GM12878 (cell line): ENCODE data around the gene LEPR.

Source experiments
- NRF1 ChIP-seq: conservative IDR thresholded peaks from 2 replicates; pipeline ENCODE4 v1.6.1; 2011; ENCODE audit warnings: mild to moderate bottlenecking, low read depth, low read length, improper control_type of control experiment
- POLR2A ChIP-seq: IDR thresholded peaks from 2 replicates; pipeline ENCODE4 v1.6.1; 2011; ENCODE audit warnings: low read depth, mild to moderate bottlenecking, low read length
- POLR2AphosphoS5 ChIP-seq: IDR thresholded peaks from 2 replicates; pipeline ENCODE4 v1.6.1; 2011; ENCODE audit warnings: mild to moderate bottlenecking, low read length, inconsistent platforms
- SIX5 ChIP-seq: IDR thresholded peaks from 2 replicates; pipeline ENCODE4 v1.6.1; 2011; ENCODE audit warnings: mild to moderate bottlenecking, low read depth, low read length, moderate library complexity; ENCODE audit not compliant: severe bottlenecking

DNA sequence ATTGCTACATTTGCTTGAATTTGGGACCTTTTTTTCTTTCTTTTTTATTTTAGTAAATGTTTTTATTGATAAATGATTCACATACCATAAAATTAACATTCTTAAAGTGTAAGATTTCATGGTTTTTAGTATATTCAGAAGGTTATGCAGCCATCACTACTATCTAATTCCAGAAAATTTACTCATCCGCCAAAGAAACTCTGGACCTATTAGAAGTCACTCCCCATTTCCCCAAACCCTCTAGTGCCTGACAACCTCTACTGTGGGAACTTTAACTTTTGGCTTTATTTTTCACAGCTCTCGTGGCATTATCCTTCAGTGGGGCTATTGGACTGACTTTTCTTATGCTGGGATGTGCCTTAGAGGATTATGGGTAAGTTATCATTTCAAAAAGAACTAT is 4.5 kb downstream of the LEPR start:
- TF ChIP-seq NRF1 (no peak), POLR2A (no peak), SIX5 (no peak), POLR2AphosphoS5 (no peak)
